ELR (cell line): Measurements from ENCODE around the gene WEE2.
A peak's percentile ranks its signal among the peaks of the same experiment; 100 is the strongest.

ENCODE experiments used
- DNase-seq: peaks from one replicate; pipeline ENCODE4 v3.0.0-alpha.2; 2015; ENCODE audit warnings: low read depth

The WEE2 gene

GRCh38 chr7:141691540-141691939 is 16.6 kb upstream of the WEE2 start:
- no peak for DNase-seq

DNA sequence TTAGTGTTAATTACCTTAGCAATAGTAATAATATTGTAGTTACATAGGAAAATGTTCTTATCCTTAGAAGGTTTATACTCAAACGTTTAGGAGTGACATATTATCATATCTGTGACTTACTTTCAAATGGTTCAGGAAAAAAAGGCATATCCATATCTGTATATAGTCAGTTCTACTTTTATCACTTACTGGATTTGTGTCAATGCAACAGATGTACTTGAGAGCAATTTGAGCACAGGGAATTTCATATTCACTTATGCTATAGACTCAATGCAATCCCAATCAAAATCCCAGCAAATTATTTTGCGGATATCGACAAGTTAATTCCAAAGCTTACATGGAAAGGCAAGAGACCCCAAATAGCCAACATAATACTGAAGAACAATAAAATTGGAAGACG is 16.2 kb upstream of the WEE2 start:
- no peak for DNase-seq

DNA sequence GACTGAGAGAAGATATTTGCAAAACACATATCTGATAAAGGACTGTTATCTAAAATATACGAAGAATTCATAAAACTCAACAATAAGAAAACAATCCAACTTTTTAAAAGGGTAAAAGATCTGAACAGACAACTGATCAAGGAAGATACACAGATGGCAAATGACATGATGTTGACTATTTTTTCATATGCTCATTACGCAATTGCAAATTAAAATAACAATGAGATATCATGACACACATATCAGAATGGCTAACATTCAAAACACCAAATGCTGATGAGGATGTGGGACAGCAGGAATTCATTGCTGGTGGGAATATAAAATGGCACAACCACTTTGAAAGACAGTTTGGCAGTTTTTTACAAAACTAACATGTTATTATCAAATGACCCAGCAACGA is 15.1 kb upstream of the WEE2 start:
- DNase-seq: no peak

DNA sequence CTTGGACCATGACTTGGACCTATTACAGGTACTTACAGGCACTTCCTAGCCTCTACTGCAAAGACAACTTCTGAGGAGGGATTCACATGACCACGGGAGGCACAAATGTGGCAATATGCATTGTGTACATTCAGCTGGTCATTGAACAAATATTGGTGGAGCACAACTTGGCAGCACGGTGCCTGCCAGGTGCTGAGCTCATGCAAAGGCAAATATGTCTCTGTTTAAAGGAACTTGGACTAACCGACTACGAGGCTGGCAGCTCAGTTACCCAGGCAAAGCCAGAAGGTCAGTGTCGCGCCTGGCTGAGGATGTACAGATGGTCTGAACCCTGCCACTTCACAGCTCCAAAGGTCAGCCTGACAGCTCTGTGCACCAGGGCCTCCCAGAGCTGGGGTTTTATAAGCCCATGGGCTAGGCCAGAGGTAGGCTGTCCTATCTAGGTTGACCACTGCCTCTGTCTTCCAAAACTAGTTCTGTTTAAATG is 12.3 kb upstream of the WEE2 start:
- DNase-seq: no peak

DNA sequence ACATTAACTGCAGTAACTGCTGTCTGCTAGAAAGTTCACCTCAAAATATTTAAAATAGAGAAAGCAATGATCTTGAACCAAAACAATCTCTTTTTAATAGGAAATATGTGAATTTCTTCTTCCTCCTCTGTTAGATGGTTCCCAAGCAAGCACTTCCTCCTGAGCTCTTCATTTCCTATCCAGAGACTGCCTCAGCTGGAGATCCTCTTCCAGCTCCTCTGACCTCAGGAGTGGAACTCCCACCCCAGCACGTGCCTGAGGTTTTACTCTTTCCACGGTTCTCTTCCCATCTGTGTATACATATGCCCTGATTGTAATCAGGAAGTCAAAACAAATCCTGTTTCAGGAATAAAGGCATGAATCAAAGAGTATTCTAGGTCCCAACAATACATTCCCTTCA is 11.8 kb upstream of the WEE2 start:
- DNase-seq: no peak

DNA sequence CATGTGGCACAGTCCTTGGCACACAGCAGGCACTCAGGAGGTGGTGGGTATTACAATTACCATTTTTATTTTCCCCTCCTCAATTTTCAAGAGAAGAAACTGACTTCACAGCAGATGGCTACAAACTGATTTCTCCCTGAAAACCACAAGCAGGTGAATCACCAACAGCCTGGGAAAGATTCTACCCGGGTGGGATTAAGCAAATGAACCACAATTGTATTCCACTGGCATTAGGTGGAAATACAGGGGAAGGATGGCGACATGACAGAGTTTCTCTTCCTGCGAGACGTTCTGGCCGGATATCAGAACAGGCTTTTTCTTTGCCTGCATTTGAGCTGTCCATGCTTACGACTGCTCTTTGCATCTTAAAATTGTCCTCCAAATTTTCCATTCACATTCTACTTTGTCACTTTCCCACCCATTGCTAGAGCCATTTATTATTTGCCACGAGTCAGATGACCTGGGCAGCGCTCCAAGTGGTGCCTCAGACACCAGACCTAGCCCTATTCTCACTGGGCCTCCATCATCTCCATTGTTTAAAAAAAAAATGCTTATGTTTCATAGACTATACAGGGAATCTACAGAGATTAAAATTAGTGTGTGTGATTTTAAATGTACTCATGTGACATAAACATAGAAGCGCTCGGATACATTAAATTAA is 10.8 kb upstream of the WEE2 start:
- peak; percentile 84 for DNase-seq

DNA sequence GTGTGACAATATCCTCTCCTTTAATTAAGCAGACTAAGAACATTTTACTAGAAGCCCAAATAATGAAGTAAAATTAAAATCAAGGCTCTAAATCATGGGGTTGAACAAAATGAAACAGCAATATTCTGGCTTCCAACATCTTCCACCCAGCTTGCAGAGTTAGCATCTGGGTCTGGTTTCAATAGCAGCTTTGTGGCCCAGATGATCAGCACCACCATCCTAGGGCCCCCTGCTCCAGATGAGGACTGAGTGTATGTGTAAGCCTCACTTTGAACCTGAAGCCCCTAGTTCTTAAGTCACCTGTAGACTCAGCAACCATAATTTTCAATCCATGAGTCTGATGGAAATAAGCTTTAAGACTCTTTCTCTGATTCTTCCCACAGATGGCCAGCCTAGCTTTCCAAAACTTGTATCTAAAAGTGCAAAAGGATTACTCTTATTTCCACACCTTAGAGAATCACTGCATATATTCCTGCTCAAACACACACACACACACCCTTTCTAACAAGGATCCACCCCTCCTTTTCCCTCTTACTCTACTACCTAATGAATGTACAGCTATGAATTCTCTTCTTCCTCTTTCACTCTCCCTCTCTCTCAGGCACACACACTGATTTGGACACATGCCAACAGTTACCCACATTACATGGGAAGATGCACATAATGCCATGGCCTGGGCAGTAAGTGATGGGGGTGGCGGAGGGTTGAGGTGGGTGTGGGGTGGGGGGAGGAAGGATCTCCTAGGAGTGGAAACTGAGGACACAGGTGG is 9.7 kb upstream of the WEE2 start:
- no peak for DNase-seq

GRCh38 chr7:141699860-141700259 is 8.3 kb upstream of the WEE2 start:
- no peak for DNase-seq

DNA sequence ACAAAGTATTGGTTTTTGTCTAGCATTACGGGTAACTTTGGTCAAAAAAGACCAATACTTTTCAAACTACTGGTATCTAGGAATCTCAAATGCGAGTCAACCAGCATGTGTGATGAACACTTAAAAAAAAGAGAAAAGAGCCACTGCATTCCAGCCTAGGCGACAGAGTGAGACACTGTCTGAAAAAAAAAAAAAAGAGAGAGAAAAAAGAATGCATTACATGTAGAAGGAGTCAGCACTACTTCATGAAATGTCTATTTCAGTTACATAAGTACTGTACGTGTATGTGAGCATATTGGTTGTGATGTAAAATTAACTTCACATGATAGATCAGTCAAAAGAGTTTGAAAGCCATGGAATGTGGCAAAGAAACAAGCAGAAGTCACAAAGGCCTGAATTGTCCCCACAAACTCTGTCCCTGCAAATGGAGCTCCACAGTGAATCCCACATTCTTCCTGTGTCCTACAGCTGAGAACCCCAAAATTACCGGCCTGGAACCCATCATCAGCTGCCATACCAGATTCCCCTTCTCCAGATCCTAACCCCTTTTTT is 7.8 kb upstream of the WEE2 start:
- peak; percentile 10 for DNase-seq

- peak; percentile 30 for DNase-seq
Measured at GRCh38 chr7:141700848-141701371, 7.2 kb upstream of the WEE2 start.

DNA sequence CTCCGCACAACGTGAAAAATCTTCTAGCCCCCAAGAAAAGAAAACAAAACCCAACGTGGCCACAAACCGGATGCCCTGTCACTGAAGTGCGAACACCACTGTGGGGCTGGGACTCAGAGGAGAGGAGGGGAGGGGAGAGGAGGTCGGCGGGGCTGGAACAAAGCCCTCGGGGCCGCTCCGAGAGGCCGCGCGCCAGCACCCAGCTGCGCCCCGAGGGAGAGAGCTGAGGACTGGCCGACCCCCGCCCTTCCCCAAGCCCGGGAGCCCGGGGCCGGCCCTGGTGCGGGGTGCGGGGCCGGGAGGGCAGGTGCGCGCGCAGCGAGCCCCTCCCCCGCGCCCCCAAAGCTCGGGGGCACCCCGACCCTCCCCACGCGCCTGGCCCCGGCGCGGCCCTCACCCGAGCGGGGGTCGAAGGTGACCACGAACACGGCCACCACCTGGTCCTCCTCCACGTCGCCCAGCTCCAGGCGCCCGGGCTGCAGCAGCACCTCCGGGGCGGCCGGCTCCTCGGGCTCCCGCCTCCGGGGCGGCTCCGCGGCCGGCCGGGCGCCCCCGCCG is 6.6 kb upstream of the WEE2 start:
- DNase-seq: peak; percentile 56

DNA sequence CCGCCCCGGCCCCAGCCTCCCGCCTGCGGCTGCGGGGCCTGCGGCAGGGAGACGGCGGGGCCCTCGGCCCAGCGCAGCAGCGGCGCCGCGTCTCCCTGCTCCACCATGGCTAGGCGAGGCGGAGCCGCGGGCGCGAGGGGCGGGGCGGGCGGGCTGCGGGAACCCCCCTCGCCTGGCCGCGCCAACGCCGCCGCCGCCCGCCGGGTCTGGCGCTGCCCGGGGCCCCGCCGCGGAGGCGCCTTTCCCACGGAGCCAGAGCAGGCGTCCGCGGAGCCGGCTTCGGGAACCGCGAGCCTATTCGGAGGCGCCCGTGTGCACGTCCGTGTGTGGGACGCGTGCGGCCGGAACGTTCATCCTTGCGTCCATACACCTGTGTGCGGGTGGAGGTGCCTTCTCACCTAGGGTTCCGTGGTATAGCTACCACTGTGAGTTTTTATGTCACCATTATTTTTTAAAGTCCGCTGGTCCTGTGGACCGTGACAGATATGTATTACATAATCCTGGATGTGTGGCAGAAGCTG is 6.0 kb upstream of the WEE2 start, which contains the start of gene DENND11:
DENND11 (minus strand) TSS at position 120 of the 521 bp plus-strand sequence; CDS start at position 107, 13 bp downstream.
- peak; percentile 50 for DNase-seq

- DNase-seq: no peak
Measured at GRCh38 chr7:141702892-141703291, 5.3 kb upstream of the WEE2 start.

DNA sequence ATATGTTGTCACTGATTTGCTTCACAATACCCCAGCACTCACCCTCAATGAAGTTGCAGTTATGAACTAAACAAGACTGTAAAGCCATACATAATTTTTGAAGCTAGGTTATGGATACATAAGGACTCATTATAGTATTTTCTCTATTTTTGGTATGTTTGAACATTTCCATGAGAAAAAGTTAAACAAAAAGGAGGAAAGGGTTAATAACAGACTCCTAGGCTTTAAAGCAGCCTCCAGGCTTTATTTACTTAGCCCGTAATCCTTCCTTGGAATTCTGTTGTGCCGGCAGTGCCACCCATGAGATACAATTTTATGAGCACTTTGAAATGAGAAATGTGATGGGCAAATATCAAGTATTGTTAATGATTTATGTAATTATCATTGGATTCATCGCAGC is 4.0 kb upstream of the WEE2 start:
- DNase-seq: no peak

DNA sequence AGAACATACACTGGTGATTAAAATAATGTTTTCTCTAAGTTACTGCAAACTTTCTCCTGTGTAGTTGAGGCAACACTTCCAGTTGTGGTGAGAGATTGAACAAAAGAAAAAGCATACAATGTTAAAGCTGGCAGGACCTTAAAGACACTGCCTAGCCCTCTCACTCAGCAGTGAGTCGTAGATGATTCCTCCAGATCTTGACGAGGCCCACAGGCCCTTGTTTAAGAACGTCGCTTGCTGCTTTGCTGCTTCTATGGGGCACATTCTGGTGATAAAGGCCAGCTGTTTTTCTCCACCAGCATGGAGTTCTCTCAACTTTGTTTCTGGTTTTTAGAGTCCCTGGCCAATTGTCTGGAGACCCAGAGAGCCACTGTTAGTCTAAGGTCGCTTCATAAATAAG is 3.4 kb upstream of the WEE2 start:
- DNase-seq: peak; percentile 27

DNA sequence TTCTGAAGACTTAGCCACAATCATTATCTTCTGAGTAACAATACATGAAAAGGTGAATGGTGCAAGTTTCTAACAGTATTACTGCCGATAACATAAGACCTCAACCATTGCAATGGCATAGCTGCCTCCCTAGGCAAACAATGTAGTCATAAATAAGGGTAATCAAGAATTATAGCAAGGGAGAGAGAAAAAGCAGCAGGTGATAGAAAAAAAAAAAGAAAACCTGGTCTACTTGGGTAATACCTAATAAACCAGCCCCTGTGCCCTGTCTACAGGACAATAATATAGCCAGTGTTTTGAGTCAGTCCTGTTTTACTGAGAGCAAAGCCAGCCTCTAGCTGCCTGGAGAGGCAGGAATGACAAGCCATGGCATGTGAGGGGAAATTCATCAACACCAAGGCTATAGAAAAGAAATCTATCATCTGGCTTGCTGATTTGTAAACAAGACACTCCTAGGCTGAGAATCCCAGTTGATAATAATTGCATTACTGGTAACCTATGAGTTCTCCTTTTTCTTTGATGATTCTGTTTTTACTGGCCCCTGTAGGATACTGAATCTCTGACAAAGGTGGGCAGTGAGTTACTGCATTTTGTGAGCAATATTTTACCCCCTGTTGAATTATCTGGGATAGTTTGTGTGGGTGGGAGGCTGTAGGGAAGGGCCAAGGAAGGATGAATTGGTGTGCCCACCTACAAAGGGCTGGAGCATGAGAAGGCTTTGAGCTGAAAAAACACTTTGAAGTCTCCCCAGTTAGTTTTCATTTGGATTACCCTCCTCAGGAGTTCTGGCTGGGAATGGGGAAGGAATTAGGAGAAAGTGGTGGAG is 1.7 kb upstream of the WEE2 start:
- DNase-seq: no peak

DNA sequence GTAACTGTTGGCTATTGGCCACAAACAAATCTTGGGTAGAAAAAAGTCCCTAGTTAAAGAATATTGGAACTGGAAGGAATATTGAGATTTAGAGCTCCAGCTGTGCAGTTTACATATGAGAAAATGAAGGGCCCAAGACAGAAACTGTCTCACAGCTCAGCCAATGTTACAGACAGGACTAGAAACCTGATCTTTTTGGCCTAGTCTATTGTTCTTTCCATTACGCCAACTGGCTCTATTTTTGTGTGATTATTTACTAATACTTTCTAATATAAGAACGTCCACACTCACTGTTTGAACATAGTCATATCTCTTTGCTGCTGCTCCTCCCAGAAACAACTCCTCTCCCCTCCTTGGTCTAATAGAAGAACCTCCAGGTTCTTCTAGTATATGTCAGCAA is 1.2 kb downstream of the WEE2 start:
- DNase-seq: no peak

GRCh38 chr7:141709749-141710148 is 1.6 kb downstream of the WEE2 start:
- peak; percentile 36 for DNase-seq

DNA sequence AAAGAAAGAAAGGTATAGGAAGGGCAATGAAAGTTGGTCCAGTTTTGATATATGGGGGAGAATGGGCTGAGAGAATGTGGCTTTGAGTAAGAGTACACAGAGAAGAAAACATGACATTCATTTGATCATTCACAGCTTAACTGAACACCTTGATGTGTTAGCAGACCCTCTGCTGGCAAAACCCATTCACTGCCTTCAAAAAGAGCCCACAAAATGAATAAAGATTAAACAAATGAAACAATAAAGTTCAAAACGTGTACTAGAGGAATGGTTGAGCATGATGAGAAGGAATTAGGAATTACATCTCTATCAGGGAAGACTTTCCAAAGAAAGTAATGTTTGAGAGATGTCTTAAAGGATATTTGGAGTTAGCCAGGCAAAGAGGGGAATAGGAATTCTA is 2.1 kb downstream of the WEE2 start:
- DNase-seq: no peak

GRCh38 chr7:141712603-141713255 is 4.6 kb downstream of the WEE2 start:
- DNase-seq: no peak

DNA sequence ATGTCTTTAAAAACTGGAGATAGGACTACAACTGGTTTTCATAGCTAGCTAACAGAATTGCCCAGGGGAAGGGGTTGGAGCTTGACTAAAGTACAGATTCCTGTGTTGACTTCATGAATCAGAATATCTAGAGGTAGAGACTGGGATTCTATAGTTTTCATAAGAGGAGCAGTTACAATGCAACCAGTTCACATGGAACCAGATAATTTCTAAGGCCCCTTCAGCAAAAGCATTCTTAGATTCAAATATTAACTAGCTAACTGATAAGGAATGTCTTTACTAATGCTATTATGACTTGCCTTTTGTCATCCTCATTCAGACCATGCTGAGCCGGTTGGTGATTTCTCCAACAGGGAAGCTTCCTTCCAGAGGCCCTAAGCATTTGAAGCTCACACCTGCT is 5.7 kb downstream of the WEE2 start:
- no peak for DNase-seq
